Esophagus squamous epithelium (tissue), 5 donors: Measurements from ENCODE around the gene RTCB. TPM values are rescaled to one million over a fixed set of nuclear protein-coding genes. Genes with fewer than 3 reads are reported as not detected.

ENCODE experiments used
- DNase-seq: peaks from one replicate; lab custom pipeline; 2025; lab: John Stamatoyannopoulos, UW
- H3K27ac ChIP-seq, 4 donors: fragments of 200-600 bp; sonication (generic); one replicate each; pipeline ENCODE4 v1.5.1; 2016 to 2019; ENCODE audit warnings: mild to moderate bottlenecking in 1 of 4
- H3K27me3 ChIP-seq, 4 donors: fragments of 200-600 bp; sonication (generic); 1 replicate in 3 of 4; 2 replicates in 1 of 4; pipeline versions ENCODE4 v1.5.1 to v1.6.0; 2017 to 2021; ENCODE audit warnings: antibody characterized with exemption in 1 of 4
- H3K36me3 ChIP-seq, 3 donors: fragments of 200-600 bp; sonication (generic); one replicate each; pipeline ENCODE4 v1.5.1; 2016 to 2019
- H3K4me1 ChIP-seq, 3 donors: fragments of 200-600 bp; sonication (generic); one replicate each; pipeline ENCODE4 v1.5.1; 2017 to 2019
- H3K4me3 ChIP-seq, 4 donors: fragments of 200-600 bp; sonication (generic); 1 replicate in 3 of 4; 2 replicates in 1 of 4; pipeline ENCODE4 v1.5.1; 2016 to 2019; ENCODE audit warnings: mild to moderate bottlenecking in 2 of 4, moderate library complexity in 1 of 4
- H3K9me3 ChIP-seq, 3 donors: fragments of 200-600 bp; sonication (generic); one replicate each; pipeline ENCODE4 v1.5.1; 2016 to 2019
- CTCF ChIP-seq, 6 experiments: fragments of 450-650 bp in 4 of 6; fragments of 200-600 bp in 2 of 6; sonication (generic) in 2 of 6; IDR thresholded peaks; one replicate each; pipeline ENCODE4 v1.5.1; 2016 to 2019; ENCODE audit warnings: antibody characterized with exemption in 6 of 6, mild to moderate bottlenecking in 4 of 6, moderate library complexity in 4 of 6
- POLR2A ChIP-seq, 4 donors: fragments of 450-650 bp; IDR thresholded peaks; one replicate each; pipeline ENCODE4 v1.6.1; 2017; ENCODE audit warnings: antibody characterized with exemption in 4 of 4, mild to moderate bottlenecking in 4 of 4, moderate library complexity in 3 of 4
- WGBS, 2 donors: methylation state at CpG; one replicate each; pipeline ENCODE4 v1.1.5; 2018; 5-methylcytosine and 5-hydroxymethylcytosine counted together
- intact Hi-C: fragments of 100-400 bp; cut with DNase I; formaldehyde crosslinking; loops from one replicate; pipeline ENCODE4 v1.15.0; 2022
- total RNA-seq, 4 donors: library from RNA; depleted of rRNA; stranded (reverse); fragments of >200 nt; gene quantifications; one replicate each; pipeline ENCODE4 v1.1.0, GENCODE V29; 2016
- donor health status: DM: yes; HTN: yes; CAD: no.

The RTCB gene
- total RNA-seq, 4 donors from 2014 or later = 48.1 to 79.2 (median 70.9) TPM

GRCh38 chr22:32410459-32410858, 1.6 kb downstream of the RTCB start:
- no peak for DNase-seq
- Histone ChIP-seq H3K9me3 (no peaks in the 10 kb centered on the region), H3K4me3 (peak overlapping the region in 3 of 4 donors; percentile 73 to 93 (median 75)), H3K27me3 (no peaks in the 10 kb centered on the region), H3K36me3 (peaks cover 0 to 38% (median 7%) of the 10 kb centered on the region in 3 donors), H3K27ac (peak overlapping the region in 2 of 4 donors; percentile 88 to 92), H3K4me1 (peaks cover 10 to 47% (median 14%) of the 10 kb centered on the region in 3 donors)
- 60 to 78% methylated on average over 4 of the region's 4 CpGs for WGBS, 2 donors
- TF ChIP-seq POLR2A (IDR thresholded peaks at IDR 0.05) = no peak
- intact Hi-C loops = loop anchor here (10.0 kb wide), 1 partner anchor 64 kb away; the partner anchor contains the start of gene FBXO7

DNA sequence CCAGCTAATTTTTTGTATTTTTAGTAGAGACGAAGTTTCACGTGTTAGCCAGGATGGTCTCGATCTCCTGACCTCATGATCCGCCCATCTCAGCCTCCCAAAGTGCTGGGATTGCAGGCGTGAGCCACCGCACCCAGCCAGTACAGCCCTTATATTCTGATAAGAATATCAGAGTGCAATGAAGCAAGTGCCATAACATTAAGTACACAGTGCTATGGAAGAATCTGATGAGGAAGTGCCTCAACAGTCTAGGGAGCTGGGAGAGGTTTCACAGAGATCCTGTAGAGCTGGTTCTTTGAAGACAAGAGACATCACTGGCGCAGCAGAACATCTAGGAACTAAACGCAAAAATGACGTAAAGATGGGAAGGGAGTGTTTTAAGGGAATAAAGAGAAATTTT, 2.1 kb downstream of the RTCB start:
- Histone ChIP-seq H3K27ac (no peak overlapping the region), H3K4me1 (peaks cover 10 to 47% (median 14%) of the 10 kb centered on the region in 3 donors), H3K9me3 (no peaks in the 10 kb centered on the region), H3K4me3 (no peak overlapping the region), H3K36me3 (peaks cover 0 to 42% (median 7%) of the 10 kb centered on the region in 3 donors), H3K27me3 (no peaks in the 10 kb centered on the region)
- TF ChIP-seq CTCF (IDR thresholded peaks at IDR 0.05) = no peak
- TF ChIP-seq POLR2A (IDR thresholded peaks at IDR 0.05) = no peak
- WGBS, 2 donors = 81 to 94% methylated on average over 7 to 9 of the region's 9 CpGs
- intact Hi-C loops = loop anchor here (10.0 kb wide), 1 partner anchor 65 kb away; the partner anchor contains the start of gene FBXO7
- no peak for DNase-seq

DNA sequence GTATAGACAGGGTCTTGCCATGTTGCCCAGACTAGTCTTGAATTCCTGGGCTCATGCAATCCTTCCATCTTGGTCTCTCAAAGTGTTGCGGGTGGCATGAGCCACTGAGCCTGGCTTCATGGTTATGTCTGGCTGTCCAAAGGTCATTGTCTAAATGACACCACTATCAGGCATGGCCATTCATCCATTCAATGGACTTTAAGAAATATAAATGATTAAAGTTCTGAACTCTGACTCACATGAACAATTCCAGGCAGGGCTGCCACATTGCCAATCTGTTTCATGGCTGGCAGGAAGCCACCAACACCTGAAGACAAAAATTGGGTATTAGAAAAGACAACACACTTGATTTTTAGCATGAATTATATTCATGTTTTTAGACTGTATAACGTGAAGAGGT, 4.1 kb downstream of the RTCB start:
- Histone ChIP-seq H3K36me3 (peaks cover 0 to 63% (median 12%) of the 10 kb centered on the region in 3 donors), H3K27ac (no peak overlapping the region), H3K27me3 (no peaks in the 10 kb centered on the region), H3K4me1 (peaks cover 10 to 46% (median 14%) of the 10 kb centered on the region in 3 donors), H3K9me3 (no peaks in the 10 kb centered on the region), H3K4me3 (no peak overlapping the region)
- intact Hi-C loops = no loop called here
- no peak for TF ChIP-seq CTCF (IDR thresholded peaks at IDR 0.05)
- no peak for DNase-seq
- 29 to 46% methylated on average over 1 to 2 of the region's 2 CpGs for WGBS, 2 donors

GRCh38 chr22:32407312-32407711, 4.7 kb downstream of the RTCB start:
- intact Hi-C loops = no loop called here
- Histone ChIP-seq H3K4me3 (no peak overlapping the region), H3K36me3 (peaks cover 0 to 69% (median 14%) of the 10 kb centered on the region in 3 donors), H3K9me3 (no peaks in the 10 kb centered on the region), H3K4me1 (peaks cover 10 to 40% (median 14%) of the 10 kb centered on the region in 3 donors), H3K27me3 (no peaks in the 10 kb centered on the region), H3K27ac (no peak overlapping the region)
- DNase-seq = no peak
- TF ChIP-seq CTCF (IDR thresholded peaks at IDR 0.05) (no peak), POLR2A (IDR thresholded peaks at IDR 0.05) (no peak)
- 84 to 96% methylated on average over 3 of the region's 3 CpGs for WGBS, 2 donors

GRCh38 chr22:32404021-32404420, 8.0 kb downstream of the RTCB start:
- no peak overlapping the region for H3K4me3 ChIP-seq

More at GRCh38 chr22:32404021-32404420, 8.0 kb downstream of the RTCB start:
- Histone ChIP-seq H3K36me3 (peaks cover 0 to 98% (median 35%) of the 10 kb centered on the region in 3 donors), H3K27me3 (no peaks in the 10 kb centered on the region), H3K27ac (no peak overlapping the region), H3K4me1 (peaks cover 0 to 14% (median 0%) of the 10 kb centered on the region in 3 donors), H3K9me3 (no peaks in the 10 kb centered on the region)
- 66 to 85% methylated on average over 2 of the region's 2 CpGs for WGBS, 2 donors
- TF ChIP-seq POLR2A (IDR thresholded peaks at IDR 0.05) (no peak), CTCF (IDR thresholded peaks at IDR 0.05) (no peak)
- DNase-seq = no peak
- intact Hi-C loops = no loop called here
